Jurkat, Clone E6-1 (cell line): ENCODE measurements around the gene CRELD2. TPM values are rescaled to one million over a fixed set of nuclear protein-coding genes. Genes with fewer than 3 reads are reported as not detected.

Experiments used
- DNase-seq: peaks from one replicate; pipeline ENCODE4 v3.0.0-alpha.2; 2011; ENCODE audit warnings: low read depth, low spot score
- H3K4me3 ChIP-seq: 2 replicates; pipeline ENCODE4 v1.5.1; 2011; ENCODE audit warnings: mild to moderate bottlenecking, low read length, control low read depth, moderate library complexity
- polyA plus RNA-seq: library from polyadenylated mRNA; unstranded; fragments of >200 nt; gene quantifications from one replicate; pipeline ENCODE4 v1.2.1, GENCODE V29; 2012; ENCODE audit warnings: missing spikeins; ENCODE audit not compliant: insufficient read length, insufficient read depth

CRELD2 gene
- 52.0 TPM for polyA plus RNA-seq

- H3K4me3 ChIP-seq = peak within 1 kb of the TSS; percentile 74
Measured at GRCh38 chr22:49917974-49918910, at the start of gene CRELD2, which contains the start of gene ALG12. Gene CRELD2, plus strand, starts transcription at chr22:49918634. Its CDS starts 136 bp downstream, at chr22:49918770. Gene ALG12, minus strand, starts transcription at chr22:49918438. Its CDS starts 4,673 bp downstream, at chr22:49913765.

GRCh38 chr22:49869086-49869830 lies 49.2 kb upstream of the CRELD2 start:
- no peak for DNase-seq
- H3K4me3 ChIP-seq = no peak overlapping the region

More at GRCh38 chr22:49917974-49918910, at the start of gene CRELD2, which contains the start of gene ALG12:
- DNase-seq = peak; percentile 89

- DNase-seq = peak; percentile 87
- H3K4me3 ChIP-seq = peak overlapping the region; percentile 21
Measured at GRCh38 chr22:49869845-49870712, 48.4 kb upstream of the CRELD2 start.

- no peak overlapping the region for H3K4me3 ChIP-seq
- no peak for DNase-seq
Measured at GRCh38 chr22:49871482-49871881, 47.0 kb upstream of the CRELD2 start.

GRCh38 chr22:49872347-49872746 lies 46.1 kb upstream of the CRELD2 start:
- DNase-seq = no peak
- no peak overlapping the region for H3K4me3 ChIP-seq

GRCh38 chr22:49873228-49873940 lies 45.0 kb upstream of the CRELD2 start:
- no peak for DNase-seq
- H3K4me3 ChIP-seq = no peak overlapping the region

- no peak overlapping the region for H3K4me3 ChIP-seq
- no peak for DNase-seq
Measured at GRCh38 chr22:49877642-49878041, 40.8 kb upstream of the CRELD2 start.

GRCh38 chr22:49878206-49878605 lies 40.2 kb upstream of the CRELD2 start:
- no peak for DNase-seq
- no peak overlapping the region for H3K4me3 ChIP-seq

- DNase-seq = no peak
Measured at GRCh38 chr22:49879871-49880270, 38.6 kb upstream of the CRELD2 start.

GRCh38 chr22:49880281-49880680 lies 38.2 kb upstream of the CRELD2 start:
- DNase-seq = peak; percentile 58
- peak overlapping the region; percentile 38 for H3K4me3 ChIP-seq

More at GRCh38 chr22:49879871-49880270, 38.6 kb upstream of the CRELD2 start:
- H3K4me3 ChIP-seq = peak overlapping the region; percentile 38

- DNase-seq = no peak
- H3K4me3 ChIP-seq = no peak overlapping the region
Measured at GRCh38 chr22:49881856-49882255, 36.6 kb upstream of the CRELD2 start.

GRCh38 chr22:49882519-49883293 lies 35.7 kb upstream of the CRELD2 start:
- H3K4me3 ChIP-seq = no peak overlapping the region
- DNase-seq = no peak

GRCh38 chr22:49883294-49883640 lies 35.2 kb upstream of the CRELD2 start:
- DNase-seq = no peak
- no peak overlapping the region for H3K4me3 ChIP-seq

- no peak for DNase-seq
- H3K4me3 ChIP-seq = no peak overlapping the region
Measured at GRCh38 chr22:49884075-49884474, 34.4 kb upstream of the CRELD2 start.

- DNase-seq = no peak
- no peak overlapping the region for H3K4me3 ChIP-seq
Measured at GRCh38 chr22:49884503-49885260, 33.8 kb upstream of the CRELD2 start.

GRCh38 chr22:49885281-49885680 lies 33.2 kb upstream of the CRELD2 start:
- H3K4me3 ChIP-seq = no peak overlapping the region
- DNase-seq = no peak

- H3K4me3 ChIP-seq = no peak overlapping the region
- no peak for DNase-seq
Measured at GRCh38 chr22:49885881-49886280, 32.6 kb upstream of the CRELD2 start.
